Globus pallidus (tissue), 1 donor: ENCODE measurements around the gene RALGPS2.
"Not testable (repeated sequence)": the region's sequence is repeated elsewhere in the genome, so short reads cannot be mapped to it uniquely, and the experiment has no call there.

Source experiments
- DNase-seq: peaks from one replicate; pipeline ENCODE4 v3.0.0-alpha.2; 2015; ENCODE audit warnings: low spot score

RALGPS2 gene

DNA sequence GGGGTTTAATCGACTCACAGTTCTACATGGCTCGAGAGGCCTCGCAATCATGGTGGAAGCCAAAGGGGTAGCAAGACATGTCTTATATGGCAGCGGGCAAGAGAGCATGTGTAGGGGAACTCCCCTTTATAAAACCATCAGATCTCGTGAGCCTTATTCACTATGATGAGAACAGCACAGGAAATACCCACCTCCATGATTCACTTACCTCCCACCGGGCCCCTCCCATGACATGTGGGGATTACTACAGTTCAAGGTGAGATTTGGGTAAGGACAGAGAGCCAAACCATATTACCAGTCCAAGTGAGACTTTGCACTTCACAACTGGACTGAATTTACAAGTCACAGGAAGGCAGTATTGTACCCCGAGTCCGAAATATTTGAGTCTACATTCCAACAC is 219.7 kb downstream of the RALGPS2 start:
- DNase-seq, result no peak

DNA sequence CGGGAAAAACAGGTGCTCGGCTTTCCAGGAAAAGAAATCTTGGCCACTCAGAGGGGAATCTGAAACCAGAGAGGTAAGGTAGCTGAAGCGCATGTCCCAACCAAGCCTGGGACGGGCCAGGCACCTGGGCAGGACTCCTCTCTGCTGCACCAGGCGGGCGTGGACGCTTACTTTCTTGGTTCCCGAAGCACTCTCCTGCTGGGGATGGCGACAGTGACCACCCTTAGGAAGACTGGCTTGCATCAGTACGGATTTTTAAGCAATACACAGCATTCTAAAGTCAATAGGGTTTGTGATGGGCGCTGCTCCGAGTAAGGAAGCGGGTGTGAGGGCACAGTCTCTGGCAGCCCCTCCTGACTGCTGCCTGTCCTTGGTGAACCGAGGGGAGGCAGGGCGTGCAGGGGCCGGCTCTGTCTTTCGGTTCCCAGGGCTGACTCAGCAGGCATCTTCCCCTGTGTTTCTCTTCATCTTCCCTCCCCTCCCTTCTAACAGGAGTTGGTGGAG is 220.8 kb downstream of the RALGPS2 start:
- DNase-seq, result no peak

- DNase-seq, result no peak
Observed at GRCh38 chr1:178946416-178946815, 221.4 kb downstream of the RALGPS2 start.

- no peak for DNase-seq
Observed at GRCh38 chr1:178946855-178947676, 222.0 kb downstream of the RALGPS2 start.

DNA sequence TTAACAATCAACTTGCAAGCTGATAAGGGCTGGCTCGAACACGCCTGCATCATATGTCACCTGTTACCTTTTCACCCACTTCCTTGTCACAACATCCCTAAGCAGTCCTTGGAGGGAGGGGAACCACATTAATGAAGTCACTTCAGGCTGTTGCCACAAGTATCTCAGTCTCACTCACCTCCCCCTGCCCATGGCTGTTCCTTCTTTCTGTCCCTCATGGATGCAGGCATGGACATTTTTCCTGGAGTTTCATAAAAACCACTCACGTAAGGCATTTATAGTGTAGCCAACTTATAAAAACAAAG is 222.6 kb downstream of the RALGPS2 start:
- no peak for DNase-seq

DNA sequence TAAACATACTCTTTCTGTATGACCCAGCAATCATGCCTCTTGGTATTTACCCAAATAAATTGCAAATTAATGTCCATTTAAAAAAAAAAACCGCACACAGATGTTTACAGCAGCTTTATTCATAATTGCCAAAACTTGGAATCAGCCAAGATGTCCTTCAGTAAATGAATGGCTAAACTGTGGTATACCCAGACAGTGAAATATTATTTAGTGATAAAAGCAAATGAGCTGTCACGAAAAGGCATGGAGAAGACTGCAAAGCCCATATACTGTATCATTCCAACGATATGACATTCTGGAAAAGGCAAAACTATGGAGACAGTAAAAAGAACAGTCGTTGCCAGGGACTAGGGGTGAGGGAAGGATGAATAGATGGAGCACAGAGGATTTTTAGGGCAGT is 223.6 kb downstream of the RALGPS2 start:
- DNase-seq, result no peak

DNA sequence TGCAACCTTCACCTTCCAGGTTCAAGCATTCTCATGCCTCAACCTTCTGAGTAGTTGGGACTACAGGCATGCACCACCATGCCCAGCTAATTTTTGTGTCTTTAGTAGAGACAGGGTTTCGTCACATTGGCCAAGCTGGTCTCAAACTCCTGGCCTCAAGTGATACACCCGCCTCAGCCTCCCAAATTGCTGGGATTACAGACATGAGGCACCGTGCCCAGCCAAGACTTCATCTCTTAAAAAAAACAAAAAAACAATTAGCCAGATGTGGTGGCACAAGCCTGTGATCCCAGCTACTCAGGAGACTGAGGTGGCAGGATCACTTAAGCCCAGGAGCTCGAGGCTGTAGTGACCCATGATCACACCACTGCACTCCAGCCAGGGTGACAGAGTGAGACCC is 224.8 kb downstream of the RALGPS2 start:
- not testable (repeated sequence) for DNase-seq

GRCh38 chr1:178951600-178951999 is 226.6 kb downstream of the RALGPS2 start:
- DNase-seq, result no peak

GRCh38 chr1:178953034-178953433 is 228.0 kb downstream of the RALGPS2 start:
- DNase-seq, result no peak

DNA sequence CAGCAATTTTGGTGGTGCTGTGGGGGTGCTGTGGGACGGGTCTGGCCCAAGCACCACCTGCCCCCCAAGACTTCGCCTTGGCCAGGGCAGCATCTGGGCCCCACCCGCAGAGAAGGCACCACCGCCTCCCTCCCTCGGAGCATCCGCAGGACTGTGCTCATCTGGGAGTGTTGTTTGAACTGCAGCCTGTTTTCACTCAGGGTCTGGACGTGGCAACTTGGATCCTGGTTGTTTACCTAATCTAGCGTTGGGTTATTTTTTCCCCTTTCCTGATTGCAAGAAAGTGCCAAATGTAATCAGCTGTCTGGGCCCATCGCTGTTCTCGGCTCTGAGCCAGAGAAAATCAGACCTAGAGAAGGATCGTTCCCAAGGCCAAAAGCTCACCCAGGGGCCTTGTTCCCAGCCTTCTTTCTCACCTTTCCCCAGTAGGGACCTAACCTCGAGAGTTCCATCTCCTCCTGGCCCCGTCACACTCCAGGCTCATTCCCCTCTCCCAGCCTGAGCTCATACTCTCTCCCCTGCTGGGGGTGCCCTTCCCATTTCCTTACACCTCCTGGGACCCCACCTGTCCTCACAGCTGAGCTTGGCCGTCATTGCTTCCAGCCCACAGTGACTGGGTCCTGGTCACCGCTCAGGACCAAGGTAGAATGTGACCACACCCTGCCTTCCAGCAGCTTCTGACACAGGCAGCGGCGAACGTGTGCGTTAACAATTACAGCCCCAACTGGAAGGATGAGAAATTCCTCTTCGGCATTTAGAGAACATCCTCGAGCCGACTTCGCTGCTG is 228.7 kb downstream of the RALGPS2 start:
- no peak for DNase-seq

DNA sequence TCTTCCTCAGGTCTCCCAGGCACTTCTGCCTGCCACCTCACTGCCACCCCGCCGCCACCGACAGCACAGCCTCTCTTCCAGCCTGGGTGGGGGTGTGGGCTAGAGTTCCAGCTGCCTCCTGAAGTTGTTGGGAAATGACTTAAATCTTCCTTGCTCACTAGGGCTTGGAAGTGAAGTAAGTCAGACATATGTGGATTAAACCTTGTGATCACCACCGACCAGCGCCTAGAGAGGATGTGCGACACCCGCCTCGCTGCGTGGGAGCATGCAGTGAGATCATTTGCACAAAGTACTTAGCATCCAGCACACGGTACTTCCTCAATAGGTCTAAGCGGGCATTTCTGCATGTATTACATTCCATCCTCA is 229.3 kb downstream of the RALGPS2 start:
- DNase-seq, result no peak

DNA sequence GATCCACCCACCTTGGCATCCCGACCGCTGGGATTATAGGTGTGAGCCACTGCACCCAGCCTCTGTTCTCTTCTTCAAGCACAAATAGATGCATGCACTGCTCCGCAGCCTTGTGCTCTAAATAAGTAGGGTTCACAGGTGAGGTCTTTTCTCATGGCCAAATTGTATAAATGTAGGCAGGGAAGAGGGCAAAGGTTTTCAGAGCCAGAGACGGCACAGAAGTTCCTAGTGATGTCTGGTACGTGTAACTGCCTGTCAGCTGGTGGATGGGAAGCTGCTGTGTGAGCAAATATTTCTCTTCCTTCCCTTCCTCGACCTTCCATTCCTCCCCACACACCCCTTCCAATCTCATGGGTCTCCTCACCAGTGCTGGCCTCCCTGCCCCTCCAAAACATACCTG is 229.9 kb downstream of the RALGPS2 start:
- DNase-seq, result no peak

GRCh38 chr1:178955391-178955954 is 230.4 kb downstream of the RALGPS2 start:
- DNase-seq, result no peak

DNA sequence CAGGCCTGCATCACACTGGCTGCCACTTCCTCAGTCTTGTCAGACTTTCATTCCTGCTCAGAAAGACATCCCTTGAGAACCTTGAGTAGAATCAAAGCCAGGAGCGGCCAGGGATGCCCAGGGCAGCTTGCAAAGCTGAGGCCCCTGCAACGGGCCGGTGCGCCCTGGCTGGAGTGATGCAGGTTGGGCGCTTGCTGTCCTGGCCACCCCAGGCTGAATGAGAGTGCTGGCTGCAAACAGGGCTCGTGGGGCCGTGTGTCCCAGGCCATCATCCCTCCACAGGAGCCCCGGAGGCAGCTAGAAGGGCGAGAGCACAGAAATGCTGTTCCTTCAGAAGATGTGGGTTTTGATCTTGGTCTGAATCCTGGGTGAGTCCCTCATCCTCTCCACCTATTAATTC is 233.4 kb downstream of the RALGPS2 start:
- DNase-seq, result no peak

DNA sequence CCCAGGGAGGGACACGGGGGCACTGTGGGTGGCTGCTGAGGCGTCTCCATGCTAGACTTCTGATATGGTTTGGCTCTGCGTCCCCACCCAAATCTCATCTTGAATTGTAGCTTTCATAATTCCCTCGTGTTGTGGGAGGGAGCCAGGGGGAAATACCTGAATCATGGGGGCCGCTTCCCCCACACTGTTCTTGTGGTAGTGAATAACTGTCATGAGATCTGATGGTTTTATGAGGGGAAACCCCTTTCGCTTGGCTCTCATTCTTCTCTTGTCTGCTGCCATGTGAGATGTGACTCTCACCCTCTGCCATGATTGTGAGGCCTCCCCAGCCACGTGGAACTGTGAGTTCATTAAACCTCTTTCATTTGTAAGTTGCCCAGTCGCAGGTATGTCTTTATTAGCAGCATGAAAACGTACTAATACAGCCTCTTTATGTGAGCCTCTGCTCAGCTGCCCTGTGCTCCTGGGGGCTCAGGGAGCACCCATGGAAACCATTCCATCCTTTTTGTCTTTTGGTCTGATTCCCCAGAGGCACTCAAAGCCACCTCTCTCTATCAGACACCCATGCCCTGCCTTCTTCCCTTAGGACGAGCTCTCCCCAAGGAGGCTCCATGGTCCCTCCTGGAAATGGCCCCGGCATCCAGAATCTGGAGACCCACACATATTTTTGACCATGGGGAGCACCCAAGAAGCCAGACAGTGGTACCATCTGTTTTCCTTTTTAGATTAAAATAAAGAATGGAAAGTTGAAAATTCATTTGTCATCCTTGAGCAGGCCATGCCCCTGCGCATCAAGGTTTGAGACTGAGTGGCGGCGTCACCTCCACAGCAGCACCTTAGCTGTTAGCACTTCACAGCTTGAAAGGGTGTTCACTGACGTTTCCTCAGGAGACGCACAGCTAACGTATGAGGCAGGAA is 234.8 kb downstream of the RALGPS2 start:
- no peak for DNase-seq

DNA sequence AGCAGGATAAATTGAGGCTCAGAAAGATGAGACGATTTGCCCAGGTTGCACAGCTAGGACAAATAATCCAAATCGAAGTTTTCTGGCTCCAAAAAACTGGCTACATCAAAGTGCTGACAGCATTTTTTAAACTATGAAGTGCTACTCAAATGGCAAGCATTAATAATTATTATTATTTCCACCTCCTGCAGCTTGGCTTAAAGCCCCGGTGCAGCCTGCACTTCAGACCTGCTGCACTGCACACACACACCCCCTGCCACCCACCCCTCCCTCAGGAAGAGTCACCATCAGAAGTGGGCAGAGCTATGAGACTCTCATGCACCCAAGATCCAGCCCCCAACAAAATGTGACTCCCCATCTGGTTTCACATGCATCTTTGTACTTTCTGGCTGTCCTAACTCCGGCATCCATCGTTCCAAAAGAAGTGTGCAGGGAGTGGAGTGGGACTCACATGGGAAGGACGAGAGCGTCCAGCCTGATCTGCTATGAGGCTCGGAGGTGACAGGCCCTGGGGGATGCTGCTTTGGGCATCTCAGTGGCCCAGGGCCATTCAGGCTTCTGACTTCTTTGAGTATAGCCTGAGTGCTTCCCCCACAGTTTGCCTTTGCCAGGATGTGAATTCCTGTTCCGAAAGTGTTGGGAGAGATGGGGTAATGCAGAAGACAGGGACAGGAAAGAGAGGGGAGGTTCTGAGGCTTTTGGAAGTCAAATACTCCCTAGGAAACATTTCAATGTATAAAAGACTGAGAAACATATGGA is 235.6 kb downstream of the RALGPS2 start:
- DNase-seq, result no peak

GRCh38 chr1:178961331-178961730 is 236.3 kb downstream of the RALGPS2 start:
- DNase-seq, result no peak

GRCh38 chr1:178961868-178962267 is 236.8 kb downstream of the RALGPS2 start:
- DNase-seq, result no peak

- DNase-seq, result no peak
Observed at GRCh38 chr1:178962853-178963711, 238.0 kb downstream of the RALGPS2 start.
